ENCODE measurements around the gene ITGB4.

The ITGB4 gene

GRCh38 chr17:75695830-75696271 is 25.4 kb upstream of the ITGB4 start:
- H3K4me1 ChIP-seq (ENCODE audit: control insufficient read depth, insufficient read depth, low read length), result peaks cover 30% of the 10 kb centered on the region
- H3K36me3 ChIP-seq (ENCODE audit: control insufficient read depth, insufficient read depth, low read length), result peaks cover 18% of the 10 kb centered on the region
- H3K4me3 ChIP-seq (ENCODE audit: insufficient read depth, low read depth, low read length), result no peak overlapping the region
- 94% methylated on average over 12 of the region's 12 CpGs for WGBS, 2 experiments
- H3K27me3 ChIP-seq (ENCODE audit: control insufficient read depth, insufficient read depth, low read length, poor library complexity, severe bottlenecking), result no peaks in the 10 kb centered on the region
- H3K27ac ChIP-seq (ENCODE audit: insufficient read depth, low read depth, low read length, poor library complexity, severe bottlenecking), result no peak overlapping the region
- H3K9me3 ChIP-seq (ENCODE audit: control insufficient read depth, low read length), result no peaks in the 10 kb centered on the region

- Histone ChIP-seq H3K27me3 (ENCODE audit: control insufficient read depth, insufficient read depth, low read length, poor library complexity, severe bottlenecking) (no peaks in the 10 kb centered on the region), H3K36me3 (ENCODE audit: control insufficient read depth, insufficient read depth, low read length) (peaks cover 29% of the 10 kb centered on the region), H3K4me3 (ENCODE audit: insufficient read depth, low read depth, low read length) (no peak overlapping the region), H3K9me3 (ENCODE audit: control insufficient read depth, low read length) (no peaks in the 10 kb centered on the region), H3K4me1 (ENCODE audit: control insufficient read depth, insufficient read depth, low read length) (peaks cover 14% of the 10 kb centered on the region), H3K27ac (ENCODE audit: insufficient read depth, low read depth, low read length, poor library complexity, severe bottlenecking) (peak overlapping the region; percentile 50)
- 84 to 87% methylated on average over 10 of the region's 10 CpGs for WGBS, 2 experiments
Measured at GRCh38 chr17:75697651-75698291, 23.5 kb upstream of the ITGB4 start.

- peaks cover 31% of the 10 kb centered on the region for H3K36me3 ChIP-seq (ENCODE audit: control insufficient read depth, insufficient read depth, low read length)
- no peaks in the 10 kb centered on the region for H3K9me3 ChIP-seq (ENCODE audit: control insufficient read depth, low read length)
- no peak overlapping the region for H3K27ac ChIP-seq (ENCODE audit: insufficient read depth, low read depth, low read length, poor library complexity, severe bottlenecking)
- 83 to 92% methylated on average over 3 of the region's 3 CpGs for WGBS, 2 experiments
- H3K4me3 ChIP-seq (ENCODE audit: insufficient read depth, low read depth, low read length), result no peak overlapping the region
- no peaks in the 10 kb centered on the region for H3K27me3 ChIP-seq (ENCODE audit: control insufficient read depth, insufficient read depth, low read length, poor library complexity, severe bottlenecking)
- H3K4me1 ChIP-seq (ENCODE audit: control insufficient read depth, insufficient read depth, low read length), result peaks cover 5% of the 10 kb centered on the region
Measured at GRCh38 chr17:75698659-75699058, 22.6 kb upstream of the ITGB4 start.

GRCh38 chr17:75701288-75701687 is 20.0 kb upstream of the ITGB4 start:
- Histone ChIP-seq H3K9me3 (ENCODE audit: control insufficient read depth, low read length) (no peaks in the 10 kb centered on the region), H3K4me1 (ENCODE audit: control insufficient read depth, insufficient read depth, low read length) (no peaks in the 10 kb centered on the region), H3K36me3 (ENCODE audit: control insufficient read depth, insufficient read depth, low read length) (peaks cover 41% of the 10 kb centered on the region), H3K27me3 (ENCODE audit: control insufficient read depth, insufficient read depth, low read length, poor library complexity, severe bottlenecking) (no peaks in the 10 kb centered on the region), H3K27ac (ENCODE audit: insufficient read depth, low read depth, low read length, poor library complexity, severe bottlenecking) (no peak overlapping the region), H3K4me3 (ENCODE audit: insufficient read depth, low read depth, low read length) (no peak overlapping the region)
- WGBS, 2 experiments, result 94% methylated on average over 10 of the region's 10 CpGs

DNA sequence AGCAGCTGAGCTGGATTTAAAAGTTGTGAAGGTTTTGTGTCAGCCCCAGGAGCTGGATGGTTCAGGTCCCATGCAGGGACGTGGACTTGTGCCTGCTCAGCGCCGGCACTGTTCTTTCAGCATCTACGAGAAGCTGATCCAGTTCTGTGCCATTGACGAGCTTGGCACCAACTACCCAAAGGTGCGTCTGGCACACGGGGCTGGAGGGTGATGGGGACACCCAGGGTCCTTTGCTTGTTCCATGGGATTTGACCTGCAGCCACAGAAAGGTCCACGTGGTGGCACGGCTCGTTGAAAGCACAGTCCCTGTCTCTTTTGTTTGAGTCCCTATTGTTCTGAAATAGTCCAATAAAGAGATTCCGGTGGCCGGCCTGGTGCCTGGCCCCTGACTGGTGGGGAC is 18.1 kb upstream of the ITGB4 start:
- Histone ChIP-seq H3K4me3 (ENCODE audit: insufficient read depth, low read depth, low read length) (no peak overlapping the region), H3K4me1 (ENCODE audit: control insufficient read depth, insufficient read depth, low read length) (no peaks in the 10 kb centered on the region), H3K9me3 (ENCODE audit: control insufficient read depth, low read length) (no peaks in the 10 kb centered on the region), H3K27me3 (ENCODE audit: control insufficient read depth, insufficient read depth, low read length, poor library complexity, severe bottlenecking) (no peaks in the 10 kb centered on the region), H3K36me3 (ENCODE audit: control insufficient read depth, insufficient read depth, low read length) (peaks cover 48% of the 10 kb centered on the region), H3K27ac (ENCODE audit: insufficient read depth, low read depth, low read length, poor library complexity, severe bottlenecking) (no peak overlapping the region)
- 95 to 96% methylated on average over 12 of the region's 12 CpGs for WGBS, 2 experiments

DNA sequence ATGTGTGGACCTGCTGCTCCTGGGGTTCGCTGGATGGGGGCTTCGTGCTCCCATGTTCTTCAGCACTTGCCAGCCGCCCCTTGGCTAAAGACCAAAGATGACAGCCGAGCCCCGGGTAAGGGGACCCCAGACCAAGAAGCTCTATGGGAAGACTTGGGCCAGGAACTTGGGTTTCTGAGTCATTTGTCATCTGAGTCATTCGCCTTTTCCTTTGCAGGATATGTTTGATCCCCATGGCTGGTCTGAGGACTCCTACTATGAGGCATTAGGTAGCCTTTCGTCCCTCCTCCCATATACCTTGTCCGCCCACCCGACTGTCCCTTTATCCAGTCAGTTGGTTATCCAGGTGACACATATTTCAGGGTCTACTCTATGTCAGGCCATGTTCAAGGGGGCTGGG is 17.7 kb upstream of the ITGB4 start:
- 95 to 98% methylated on average over 9 of the region's 9 CpGs for WGBS, 2 experiments
- peaks cover 48% of the 10 kb centered on the region for H3K36me3 ChIP-seq (ENCODE audit: control insufficient read depth, insufficient read depth, low read length)

DNA sequence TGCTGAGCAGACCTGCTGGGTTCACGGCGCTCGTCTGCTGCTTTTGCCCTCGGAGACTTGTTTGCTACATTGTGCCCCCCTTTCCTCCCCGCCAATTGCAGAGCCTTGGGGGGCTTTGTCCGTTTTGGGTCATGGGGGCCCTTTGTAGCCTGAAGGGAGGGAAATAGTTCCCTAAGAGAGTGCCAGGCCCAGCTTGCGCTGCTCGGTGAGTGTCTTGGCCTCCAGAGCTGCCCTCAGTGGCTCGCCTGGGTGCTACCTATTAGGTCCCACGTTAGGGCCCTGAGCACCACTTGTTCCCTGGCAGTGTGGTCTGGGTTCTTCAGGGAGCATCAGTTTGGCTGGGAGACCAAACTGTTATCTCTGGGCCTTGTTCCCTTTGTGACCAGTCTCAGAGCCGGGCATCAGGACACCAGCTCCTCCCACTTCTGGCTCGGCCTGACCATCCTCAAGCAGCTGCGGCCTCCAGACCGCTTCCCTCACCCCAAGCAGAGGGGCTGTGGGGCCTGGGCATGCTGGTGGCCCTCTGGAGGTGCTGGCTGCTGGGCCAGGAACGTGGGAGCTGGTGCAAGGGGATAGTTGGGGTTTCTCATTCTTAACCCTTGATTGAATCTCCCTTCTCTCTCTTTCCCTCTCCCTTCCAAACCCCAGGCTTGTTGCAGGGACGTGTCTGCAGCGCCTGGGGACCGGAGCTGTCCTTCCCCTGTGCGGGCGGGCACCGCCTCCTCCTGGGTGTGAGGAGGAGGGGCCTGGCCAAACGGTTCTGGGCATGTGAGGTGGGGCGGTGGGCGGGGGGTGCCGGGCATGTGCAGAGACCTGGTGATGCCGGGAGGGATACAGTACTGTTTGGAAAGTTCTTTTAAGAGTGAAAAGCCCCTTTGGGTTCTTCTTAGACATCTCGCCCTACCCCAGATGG is 16.0 kb upstream of the ITGB4 start:
- Histone ChIP-seq H3K4me3 (ENCODE audit: insufficient read depth, low read depth, low read length) (no peak overlapping the region), H3K36me3 (ENCODE audit: control insufficient read depth, insufficient read depth, low read length) (peaks cover 43% of the 10 kb centered on the region), H3K4me1 (ENCODE audit: control insufficient read depth, insufficient read depth, low read length) (no peaks in the 10 kb centered on the region), H3K27ac (ENCODE audit: insufficient read depth, low read depth, low read length, poor library complexity, severe bottlenecking) (no peak overlapping the region), H3K27me3 (ENCODE audit: control insufficient read depth, insufficient read depth, low read length, poor library complexity, severe bottlenecking) (no peaks in the 10 kb centered on the region), H3K9me3 (ENCODE audit: control insufficient read depth, low read length) (no peaks in the 10 kb centered on the region)
- WGBS, 2 experiments, result 92 to 93% methylated on average over 27 of the region's 27 CpGs

More for the DNA sequence above, 17.7 kb upstream of the ITGB4 start:
- no peak overlapping the region for H3K27ac ChIP-seq (ENCODE audit: insufficient read depth, low read depth, low read length, poor library complexity, severe bottlenecking)
- no peaks in the 10 kb centered on the region for H3K9me3 ChIP-seq (ENCODE audit: control insufficient read depth, low read length)
- H3K27me3 ChIP-seq (ENCODE audit: control insufficient read depth, insufficient read depth, low read length, poor library complexity, severe bottlenecking), result no peaks in the 10 kb centered on the region
- H3K4me1 ChIP-seq (ENCODE audit: control insufficient read depth, insufficient read depth, low read length), result no peaks in the 10 kb centered on the region
- H3K4me3 ChIP-seq (ENCODE audit: insufficient read depth, low read depth, low read length), result no peak overlapping the region

GRCh38 chr17:75706042-75706728 is 15.1 kb upstream of the ITGB4 start:
- Histone ChIP-seq H3K4me1 (ENCODE audit: control insufficient read depth, insufficient read depth, low read length) (no peaks in the 10 kb centered on the region), H3K36me3 (ENCODE audit: control insufficient read depth, insufficient read depth, low read length) (peaks cover 34% of the 10 kb centered on the region), H3K27ac (ENCODE audit: insufficient read depth, low read depth, low read length, poor library complexity, severe bottlenecking) (no peak overlapping the region), H3K9me3 (ENCODE audit: control insufficient read depth, low read length) (no peaks in the 10 kb centered on the region), H3K4me3 (ENCODE audit: insufficient read depth, low read depth, low read length) (no peak overlapping the region), H3K27me3 (ENCODE audit: control insufficient read depth, insufficient read depth, low read length, poor library complexity, severe bottlenecking) (no peaks in the 10 kb centered on the region)
- WGBS, 2 experiments, result 91 to 93% methylated on average over 20 of the region's 20 CpGs

- no peaks in the 10 kb centered on the region for H3K9me3 ChIP-seq (ENCODE audit: control insufficient read depth, low read length)
- H3K4me3 ChIP-seq (ENCODE audit: insufficient read depth, low read depth, low read length), result no peak overlapping the region
- no peaks in the 10 kb centered on the region for H3K27me3 ChIP-seq (ENCODE audit: control insufficient read depth, insufficient read depth, low read length, poor library complexity, severe bottlenecking)
- H3K4me1 ChIP-seq (ENCODE audit: control insufficient read depth, insufficient read depth, low read length), result no peaks in the 10 kb centered on the region
- WGBS, 2 experiments, result 95% methylated on average over 12 of the region's 12 CpGs
- no peak overlapping the region for H3K27ac ChIP-seq (ENCODE audit: insufficient read depth, low read depth, low read length, poor library complexity, severe bottlenecking)
- peaks cover 25% of the 10 kb centered on the region for H3K36me3 ChIP-seq (ENCODE audit: control insufficient read depth, insufficient read depth, low read length)
Measured at GRCh38 chr17:75707079-75707571, 14.1 kb upstream of the ITGB4 start.

DNA sequence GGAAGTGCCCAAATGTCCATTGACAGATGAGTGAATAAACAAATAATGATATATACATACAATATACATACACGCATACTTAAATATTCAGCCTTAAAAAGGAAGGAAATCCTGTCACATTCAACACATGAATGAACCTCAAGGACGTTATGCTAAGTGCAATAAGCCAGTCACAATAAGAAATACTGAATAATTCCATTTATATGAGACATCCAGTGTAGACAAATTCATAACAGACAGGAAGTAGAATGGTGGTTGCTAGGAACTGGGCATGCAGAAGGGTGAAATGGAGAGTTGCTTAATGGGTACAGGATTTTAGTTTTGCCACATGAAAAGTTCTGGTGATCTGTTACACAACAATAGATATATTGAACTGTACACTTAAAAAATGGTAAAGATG is 8.8 kb upstream of the ITGB4 start:
- no peaks in the 10 kb centered on the region for H3K4me1 ChIP-seq (ENCODE audit: control insufficient read depth, insufficient read depth, low read length)
- no peak overlapping the region for H3K27ac ChIP-seq (ENCODE audit: insufficient read depth, low read depth, low read length, poor library complexity, severe bottlenecking)
- no peaks in the 10 kb centered on the region for H3K27me3 ChIP-seq (ENCODE audit: control insufficient read depth, insufficient read depth, low read length, poor library complexity, severe bottlenecking)
- no peaks in the 10 kb centered on the region for H3K36me3 ChIP-seq (ENCODE audit: control insufficient read depth, insufficient read depth, low read length)
- H3K4me3 ChIP-seq (ENCODE audit: insufficient read depth, low read depth, low read length), result no peak overlapping the region
- no peaks in the 10 kb centered on the region for H3K9me3 ChIP-seq (ENCODE audit: control insufficient read depth, low read length)
- 83% methylated on average over 2 of the region's 2 CpGs for WGBS, 2 experiments

All from ectodermal cell (in vitro differentiated cells).